BE2C (cell line): ENCODE measurements around the gene RBPJL.

Source experiments
- DNase-seq: peaks from one replicate; pipeline ENCODE4 v3.0.0-alpha.2; 2020
- H3K27me3 ChIP-seq: fragments of 250-450 bp; sonication (Bioruptor Pico); 2 replicates; pipeline ENCODE4 v1.5.1; 2020; ENCODE audit warnings: mild to moderate bottlenecking
- H3K36me3 ChIP-seq: fragments of 250-450 bp; sonication (Bioruptor Pico); 2 replicates; pipeline ENCODE4 v1.5.1; 2020; ENCODE audit warnings: mild to moderate bottlenecking
- H3K4me1 ChIP-seq: fragments of 250-450 bp; sonication (Bioruptor Pico); 2 replicates; pipeline ENCODE4 v1.5.1; 2020
- H3K4me3 ChIP-seq: 2 replicates; pipeline ENCODE4 v1.5.1; 2011; ENCODE audit warnings: low read depth, low read length
- H3K9me3 ChIP-seq: fragments of 250-450 bp; sonication (Bioruptor Pico); 2 replicates; pipeline ENCODE4 v1.5.1; 2020
- TF ChIP-seq, protein P1 (sequence below): IDR thresholded peaks from 2 replicates; pipeline ENCODE4 v1.5.1; 2012; ENCODE audit warnings: mild to moderate bottlenecking, low read depth, low read length

The RBPJL gene

DNA sequence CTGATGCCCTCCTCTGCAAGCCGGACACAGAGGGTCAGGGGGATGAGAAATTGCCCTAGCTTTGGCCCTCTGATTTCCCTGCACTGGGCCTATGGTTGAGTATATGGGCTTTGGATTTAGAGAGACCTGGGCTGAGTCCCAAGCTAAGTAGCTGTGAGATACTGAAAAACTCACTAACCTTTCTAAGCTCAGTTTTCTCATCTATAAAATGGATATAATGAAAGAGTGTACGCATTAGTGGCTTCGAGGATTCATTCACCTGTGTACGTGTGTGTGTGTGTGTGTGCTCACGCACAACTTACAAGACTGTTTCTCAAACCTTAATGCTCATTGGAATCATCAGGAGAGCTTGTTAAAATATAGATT is 12.7 kb upstream of the RBPJL start:
- H3K4me3 ChIP-seq: peak overlapping the region; percentile 63
- peaks cover 11% of the 10 kb centered on the region for H3K27me3 ChIP-seq
- H3K36me3 ChIP-seq: no peaks in the 10 kb centered on the region
- H3K4me1 ChIP-seq: no peaks in the 10 kb centered on the region
- TF ChIP-seq, protein P1, sequence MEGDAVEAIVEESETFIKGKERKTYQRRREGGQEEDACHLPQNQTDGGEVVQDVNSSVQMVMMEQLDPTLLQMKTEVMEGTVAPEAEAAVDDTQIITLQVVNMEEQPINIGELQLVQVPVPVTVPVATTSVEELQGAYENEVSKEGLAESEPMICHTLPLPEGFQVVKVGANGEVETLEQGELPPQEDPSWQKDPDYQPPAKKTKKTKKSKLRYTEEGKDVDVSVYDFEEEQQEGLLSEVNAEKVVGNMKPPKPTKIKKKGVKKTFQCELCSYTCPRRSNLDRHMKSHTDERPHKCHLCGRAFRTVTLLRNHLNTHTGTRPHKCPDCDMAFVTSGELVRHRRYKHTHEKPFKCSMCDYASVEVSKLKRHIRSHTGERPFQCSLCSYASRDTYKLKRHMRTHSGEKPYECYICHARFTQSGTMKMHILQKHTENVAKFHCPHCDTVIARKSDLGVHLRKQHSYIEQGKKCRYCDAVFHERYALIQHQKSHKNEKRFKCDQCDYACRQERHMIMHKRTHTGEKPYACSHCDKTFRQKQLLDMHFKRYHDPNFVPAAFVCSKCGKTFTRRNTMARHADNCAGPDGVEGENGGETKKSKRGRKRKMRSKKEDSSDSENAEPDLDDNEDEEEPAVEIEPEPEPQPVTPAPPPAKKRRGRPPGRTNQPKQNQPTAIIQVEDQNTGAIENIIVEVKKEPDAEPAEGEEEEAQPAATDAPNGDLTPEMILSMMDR: no peak
- no peak for DNase-seq
- H3K9me3 ChIP-seq: no peaks in the 10 kb centered on the region

DNA sequence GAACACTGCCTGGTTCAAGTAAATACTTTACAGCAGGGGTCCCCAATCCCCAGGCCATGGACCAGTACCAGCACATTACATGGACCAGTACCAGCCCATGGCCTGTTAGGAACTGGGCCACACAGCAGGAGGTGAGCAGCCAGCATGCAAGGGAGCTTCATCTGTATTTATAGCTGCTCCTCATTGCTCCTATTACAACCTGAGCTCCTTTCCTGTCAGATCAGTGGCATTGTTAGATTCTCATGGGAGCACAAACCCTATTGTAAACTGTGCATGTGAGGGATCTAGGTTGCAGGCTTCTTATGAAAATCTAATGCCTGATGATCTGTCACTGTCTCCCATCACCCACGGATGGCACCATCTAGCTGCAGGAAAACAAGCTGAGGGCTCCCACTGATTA is 12.0 kb upstream of the RBPJL start:
- peaks cover 11% of the 10 kb centered on the region for H3K27me3 ChIP-seq
- H3K4me3 ChIP-seq: no peak overlapping the region
- no peaks in the 10 kb centered on the region for H3K36me3 ChIP-seq
- TF ChIP-seq, protein P1: no peak
- no peaks in the 10 kb centered on the region for H3K9me3 ChIP-seq
- no peak for DNase-seq
- H3K4me1 ChIP-seq: no peaks in the 10 kb centered on the region

DNA sequence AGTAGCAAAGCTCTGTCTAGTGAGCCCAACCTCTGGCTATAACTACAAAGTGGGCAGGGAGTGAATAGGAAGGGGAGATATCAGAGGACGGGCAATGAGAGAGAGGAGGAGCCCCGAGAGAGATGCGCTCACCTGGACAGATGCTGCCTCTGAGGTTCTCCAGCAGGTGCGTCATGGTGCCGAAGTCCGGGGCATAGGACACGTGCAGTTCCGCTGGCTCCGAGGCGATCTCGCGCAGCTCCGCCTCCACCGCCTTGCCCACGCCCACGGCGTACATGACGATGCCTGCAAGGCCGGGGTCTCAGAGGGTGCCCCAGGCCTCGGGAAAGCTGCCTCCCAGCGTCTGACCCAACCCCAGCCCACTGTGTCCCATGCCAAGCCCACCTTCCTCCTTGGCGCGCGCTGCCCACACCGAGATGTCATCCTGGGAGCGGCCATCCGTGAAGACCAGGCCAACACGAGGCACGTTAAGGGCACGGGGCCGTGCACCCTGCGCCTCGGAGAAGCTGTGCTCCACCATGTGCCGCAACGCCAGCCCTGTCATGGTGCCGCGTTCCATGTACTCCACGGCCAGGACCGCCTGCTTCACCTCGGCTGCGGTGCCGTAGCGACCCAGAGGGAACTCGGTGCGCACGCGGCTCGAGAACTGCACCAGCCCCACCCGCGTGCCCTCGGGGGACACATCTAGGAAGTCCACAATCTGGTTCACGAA is 8.7 kb upstream of the RBPJL start:
- Histone ChIP-seq H3K4me3 (no peak overlapping the region), H3K36me3 (no peaks in the 10 kb centered on the region), H3K9me3 (no peaks in the 10 kb centered on the region), H3K4me1 (no peaks in the 10 kb centered on the region), H3K27me3 (peaks cover 6% of the 10 kb centered on the region)
- TF ChIP-seq, protein P1: no peak
- no peak for DNase-seq

DNA sequence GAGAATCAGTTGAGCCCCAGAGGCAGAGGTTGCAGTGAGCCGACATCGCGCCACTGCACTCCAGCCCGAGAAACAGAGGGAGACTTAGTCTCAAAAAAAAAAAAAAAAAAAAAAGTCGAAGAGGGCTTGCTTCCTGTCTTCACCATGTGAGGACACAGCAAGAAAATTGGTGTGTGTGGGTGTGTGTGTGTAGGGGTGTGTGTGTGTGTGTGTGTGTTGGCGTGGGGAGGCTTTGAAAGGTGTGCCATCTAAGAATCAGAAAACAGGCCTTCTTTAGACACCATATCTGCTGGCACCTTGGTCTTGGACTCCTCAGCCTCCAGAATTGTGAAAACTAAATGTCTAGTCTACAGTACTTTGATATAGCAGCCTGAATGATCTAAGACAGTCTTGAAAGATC is 6.9 kb upstream of the RBPJL start:
- TF ChIP-seq, protein P1: no peak
- H3K9me3 ChIP-seq: no peaks in the 10 kb centered on the region
- no peak overlapping the region for H3K4me3 ChIP-seq
- no peaks in the 10 kb centered on the region for H3K27me3 ChIP-seq
- no peak for DNase-seq
- H3K36me3 ChIP-seq: no peaks in the 10 kb centered on the region
- no peaks in the 10 kb centered on the region for H3K4me1 ChIP-seq

DNA sequence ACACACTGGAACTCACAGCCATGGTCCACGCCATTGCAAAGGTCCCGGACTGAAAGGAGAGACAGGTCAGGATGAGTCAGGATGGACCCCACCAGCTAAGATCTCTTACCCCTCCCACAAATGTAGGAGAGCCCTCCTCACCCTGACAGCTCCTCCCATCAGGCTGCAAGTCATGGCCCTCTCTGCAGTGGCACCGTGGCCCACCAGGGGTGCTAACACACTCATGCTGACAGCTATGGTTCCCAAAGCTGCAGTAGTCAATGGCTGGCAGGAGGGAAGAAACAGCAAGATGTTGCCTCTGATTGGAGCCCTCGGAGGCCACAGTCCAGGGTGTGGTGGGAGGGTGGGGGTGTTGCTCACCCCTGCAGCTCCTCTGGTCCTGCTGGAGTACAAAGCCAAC is 5.7 kb upstream of the RBPJL start:
- DNase-seq: peak; percentile 74
- H3K4me3 ChIP-seq: no peak overlapping the region
- no peaks in the 10 kb centered on the region for H3K36me3 ChIP-seq
- H3K4me1 ChIP-seq: no peaks in the 10 kb centered on the region
- TF ChIP-seq, protein P1: peak; percentile 70
- no peaks in the 10 kb centered on the region for H3K9me3 ChIP-seq
- H3K27me3 ChIP-seq: no peaks in the 10 kb centered on the region

DNA sequence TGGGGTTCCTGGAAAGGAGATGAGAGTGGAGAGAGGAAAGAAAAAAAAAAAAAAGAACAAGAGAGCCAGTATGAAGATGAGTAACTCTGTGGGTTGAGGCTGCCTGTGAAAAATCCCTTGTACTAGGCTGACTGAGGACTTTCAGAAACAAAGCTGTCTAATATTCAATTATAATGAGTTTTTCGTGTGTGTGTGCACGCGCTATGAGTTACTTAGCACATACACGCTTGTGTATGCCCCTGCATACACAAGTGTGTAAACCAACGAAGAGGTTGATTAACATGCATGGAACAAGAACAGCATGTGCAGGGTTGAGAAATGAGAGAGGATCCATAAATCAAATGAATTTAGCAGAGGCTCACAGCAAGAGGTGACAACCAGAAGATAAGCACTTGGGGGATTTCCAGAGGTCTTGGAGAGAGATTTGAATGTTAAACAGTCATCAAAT is 4.8 kb upstream of the RBPJL start:
- TF ChIP-seq, protein P1: no peak
- DNase-seq: no peak

More for the DNA sequence above, 4.8 kb upstream of the RBPJL start:
- Histone ChIP-seq H3K4me1 (no peaks in the 10 kb centered on the region), H3K27me3 (no peaks in the 10 kb centered on the region), H3K36me3 (no peaks in the 10 kb centered on the region), H3K9me3 (no peaks in the 10 kb centered on the region), H3K4me3 (no peak overlapping the region)
